ENCODE data around the gene RRAGA. TPM values are rescaled to one million over a fixed set of nuclear protein-coding genes. Genes with fewer than 3 reads are reported as not detected.

The RRAGA gene, protein sequence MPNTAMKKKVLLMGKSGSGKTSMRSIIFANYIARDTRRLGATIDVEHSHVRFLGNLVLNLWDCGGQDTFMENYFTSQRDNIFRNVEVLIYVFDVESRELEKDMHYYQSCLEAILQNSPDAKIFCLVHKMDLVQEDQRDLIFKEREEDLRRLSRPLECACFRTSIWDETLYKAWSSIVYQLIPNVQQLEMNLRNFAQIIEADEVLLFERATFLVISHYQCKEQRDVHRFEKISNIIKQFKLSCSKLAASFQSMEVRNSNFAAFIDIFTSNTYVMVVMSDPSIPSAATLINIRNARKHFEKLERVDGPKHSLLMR
- total RNA-seq (100 to 1,000 TPM in 1 of 4 donors, 10 to 100 TPM in 3; 88.3 to 107 (median 94.2) TPM), polyA plus RNA-seq (100 to 1,000 TPM in 2 of 3 donors, 10 to 100 TPM in 1; 83.0 to 132 (median 119) TPM)
- long read RNA-seq, donor 1, transcript RRAGA-201 (1 exons, 1,589 nt), result major isoform, 110 of 110 reads
- long read RNA-seq, donor 1, partial matches to known transcripts, result 0 of 110 reads
- long read RNA-seq, donor 1, other reads (novel, unspliced or antisense), result 0 of 110 reads
- long read RNA-seq, donor 2, transcript RRAGA-201 (1 exons, 1,589 nt), result major isoform, 194 of 194 reads
- long read RNA-seq, donor 2, partial matches to known transcripts, result 0 of 194 reads
- long read RNA-seq, donor 2, other reads (novel, unspliced or antisense), result 0 of 194 reads

GRCh38 chr9:19048966-19049916 lies at the start of gene RRAGA:
Gene RRAGA (plus strand): TSS chr9:19049427. CDS start chr9:19049660, 233 bp downstream.
- DNase-seq (peak; percentile 95 to 97), ATAC-seq (peak; percentile 95 to 97 (median 96))
- whole genome bisulfite sequencing, 3 donors, result 0% methylated on average over 76 to 82 of the region's 82 CpGs
- intact Hi-C loops (cut with DNase I), result loop anchor here (5.0 to 10.0 kb wide), 4 partner anchors 53 to 408 kb away; partner anchors contain the start of gene HAUS6 (in 1 of the 2)
- Histone ChIP-seq H3K27me3 (ENCODE audit: insufficient read depth in 3 of 3, low read length in 2 of 3) (no peaks in the 10 kb centered on the region), H3K9me3 (no peaks in the 10 kb centered on the region), H3K4me1 (peaks cover 29% of the 10 kb centered on the region), H3K36me3 (ENCODE audit: insufficient read depth in 1 of 2, low read depth in 1 of 2) (peaks cover 0 to 16% of the 10 kb centered on the region in 2 donors), H3K4me3 (peak within 1 kb of the TSS; percentile 94), H3K27ac (peak within 1 kb of the TSS; percentile 97)
- TF ChIP-seq, protein P1, sequence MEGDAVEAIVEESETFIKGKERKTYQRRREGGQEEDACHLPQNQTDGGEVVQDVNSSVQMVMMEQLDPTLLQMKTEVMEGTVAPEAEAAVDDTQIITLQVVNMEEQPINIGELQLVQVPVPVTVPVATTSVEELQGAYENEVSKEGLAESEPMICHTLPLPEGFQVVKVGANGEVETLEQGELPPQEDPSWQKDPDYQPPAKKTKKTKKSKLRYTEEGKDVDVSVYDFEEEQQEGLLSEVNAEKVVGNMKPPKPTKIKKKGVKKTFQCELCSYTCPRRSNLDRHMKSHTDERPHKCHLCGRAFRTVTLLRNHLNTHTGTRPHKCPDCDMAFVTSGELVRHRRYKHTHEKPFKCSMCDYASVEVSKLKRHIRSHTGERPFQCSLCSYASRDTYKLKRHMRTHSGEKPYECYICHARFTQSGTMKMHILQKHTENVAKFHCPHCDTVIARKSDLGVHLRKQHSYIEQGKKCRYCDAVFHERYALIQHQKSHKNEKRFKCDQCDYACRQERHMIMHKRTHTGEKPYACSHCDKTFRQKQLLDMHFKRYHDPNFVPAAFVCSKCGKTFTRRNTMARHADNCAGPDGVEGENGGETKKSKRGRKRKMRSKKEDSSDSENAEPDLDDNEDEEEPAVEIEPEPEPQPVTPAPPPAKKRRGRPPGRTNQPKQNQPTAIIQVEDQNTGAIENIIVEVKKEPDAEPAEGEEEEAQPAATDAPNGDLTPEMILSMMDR (IDR thresholded peaks at IDR 0.05), result peak; percentile 87

GRCh38 chr9:19000133-19000532 lies 49.1 kb upstream of the RRAGA start:
- H3K4me3 ChIP-seq, result no peak overlapping the region
- no peaks in the 10 kb centered on the region for H3K27me3 ChIP-seq (ENCODE audit: insufficient read depth in 3 of 3, low read length in 2 of 3)
- DNase-seq (no peak), ATAC-seq (no peak)
- TF ChIP-seq, protein P1 (IDR thresholded peaks at IDR 0.05), result no peak
- H3K36me3 ChIP-seq (ENCODE audit: insufficient read depth in 1 of 2, low read depth in 1 of 2), result no peaks in the 10 kb centered on the region
- peaks cover 6% of the 10 kb centered on the region for H3K9me3 ChIP-seq
- no peaks in the 10 kb centered on the region for H3K4me1 ChIP-seq
- intact Hi-C loops (cut with DNase I), result no loop called here
- 84 to 90% (median 86%) methylated on average over 16 of the region's 16 CpGs for WGBS, 3 donors
- H3K27ac ChIP-seq, result no peak overlapping the region

DNA sequence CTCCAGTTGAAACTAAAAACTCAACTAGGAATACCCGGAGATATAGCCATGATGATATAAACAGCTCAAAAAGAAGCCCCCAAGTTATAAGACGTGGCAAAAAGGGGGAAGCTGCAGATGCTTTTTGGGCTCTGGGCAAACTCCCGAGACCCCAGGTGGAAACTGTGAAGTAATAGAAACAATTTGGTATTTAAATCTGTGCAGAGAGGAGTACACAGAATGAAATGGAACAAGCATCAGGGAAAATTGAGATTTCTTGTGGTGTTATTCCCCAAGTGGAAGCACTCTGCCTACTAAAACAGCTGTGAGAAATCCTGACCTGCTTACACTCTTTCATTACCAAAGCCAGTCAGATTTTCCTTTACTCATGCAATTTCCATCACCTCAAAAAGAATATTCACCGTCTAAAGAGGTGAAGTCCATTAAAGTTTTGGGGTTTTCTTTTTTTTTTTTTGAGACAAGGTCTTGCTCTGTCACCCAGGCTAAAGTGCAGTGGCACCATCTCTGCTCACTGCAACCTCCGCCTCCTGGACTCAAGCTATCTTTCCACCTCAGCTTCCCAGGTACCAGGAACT lies 39.7 kb upstream of the RRAGA start:
- Histone ChIP-seq H3K27me3 (ENCODE audit: insufficient read depth in 3 of 3, low read length in 2 of 3) (peaks cover 0 to 2% (median 0%) of the 10 kb centered on the region in 3 donors), H3K27ac (no peak overlapping the region), H3K4me1 (no peaks in the 10 kb centered on the region), H3K4me3 (no peak overlapping the region), H3K9me3 (peaks cover 3% of the 10 kb centered on the region), H3K36me3 (ENCODE audit: insufficient read depth in 1 of 2, low read depth in 1 of 2) (no peaks in the 10 kb centered on the region)
- no peak for ATAC-seq
- TF ChIP-seq, protein P1 (IDR thresholded peaks at IDR 0.05), result no peak
- no peak for DNase-seq
- intact Hi-C loops (cut with DNase I), result no loop called here
- WGBS, 3 donors, result 55 to 62% (median 57%) methylated on average over 5 of the region's 5 CpGs

- intact Hi-C loops (cut with DNase I), result no loop called here
- Histone ChIP-seq H3K4me3 (no peak overlapping the region), H3K27me3 (ENCODE audit: insufficient read depth in 3 of 3, low read length in 2 of 3) (peaks cover 0 to 3% (median 2%) of the 10 kb centered on the region in 3 donors), H3K27ac (no peak overlapping the region), H3K36me3 (ENCODE audit: insufficient read depth in 1 of 2, low read depth in 1 of 2) (no peaks in the 10 kb centered on the region), H3K9me3 (no peaks in the 10 kb centered on the region), H3K4me1 (no peaks in the 10 kb centered on the region)
- TF ChIP-seq, protein P1 (IDR thresholded peaks at IDR 0.05), result no peak
- DNase-seq (no peak), ATAC-seq (no peak)
- WGBS, 3 donors, result 50 to 64% (median 55%) methylated on average over 4 of the region's 4 CpGs
These were observed 31.0 kb upstream of the RRAGA start for GRCh38 chr9:19018201-19018600.
